ENCODE measurements around the gene YPEL3. TPM values are rescaled to one million over a fixed set of nuclear protein-coding genes. Genes with fewer than 3 reads are reported as not detected.
A peak's percentile ranks its signal among the peaks of the same experiment; 100 is the strongest.

Gene YPEL3
- total RNA-seq, 2 experiments from 2014 or later, result 99.4 to 106 TPM

GRCh38 chr16:30086291-30087140, 9.5 kb downstream of the YPEL3 start:
- no peaks in the 10 kb centered on the region for H3K27me3 Mint-ChIP-seq
- H3K4me1 Mint-ChIP-seq, result peaks cover 26% of the 10 kb centered on the region
- ChIA-PET POLR2A (interaction anchor here (1.3 to 1.7 kb wide), 2 partner anchors 10 to 21 kb away, joined by 3 to 7 read pairs; partner anchors contain the start of genes ALDOA and PPP4C), CTCF (interaction anchor here (1.1 kb wide), 1 partner anchor 19 kb away, joined by 3 read pairs; no protein-coding TSS in a partner anchor)
- no peak overlapping the region for H3K27ac Mint-ChIP-seq
- H3K36me3 Mint-ChIP-seq (ENCODE audit: low read depth), result peaks cover 34% of the 10 kb centered on the region
- no peak overlapping the region for H3K4me3 Mint-ChIP-seq
- DNase-seq, result no peak
- no peaks in the 10 kb centered on the region for H3K9me3 Mint-ChIP-seq

- no peak for DNase-seq
- ChIA-PET CTCF (no interaction called here), POLR2A (interaction anchor here (1.7 kb wide), 1 partner anchor 9 kb away, joined by 7 read pairs; the partner anchor contains the start of gene PPP4C)
- H3K27ac Mint-ChIP-seq, result no peak overlapping the region
- H3K9me3 Mint-ChIP-seq, result no peaks in the 10 kb centered on the region
- H3K27me3 Mint-ChIP-seq, result no peaks in the 10 kb centered on the region
- H3K4me1 Mint-ChIP-seq, result peaks cover 24% of the 10 kb centered on the region
- H3K4me3 Mint-ChIP-seq, result no peak overlapping the region
- H3K36me3 Mint-ChIP-seq (ENCODE audit: low read depth), result peaks cover 39% of the 10 kb centered on the region
These were observed 10.2 kb downstream of the YPEL3 start for GRCh38 chr16:30085820-30086219.

- no peaks in the 10 kb centered on the region for H3K9me3 Mint-ChIP-seq
- no peak for DNase-seq
- ChIA-PET POLR2A (no interaction called here), CTCF (no interaction called here)
- peaks cover 19% of the 10 kb centered on the region for H3K4me1 Mint-ChIP-seq
- H3K4me3 Mint-ChIP-seq, result no peak overlapping the region
- no peak overlapping the region for H3K27ac Mint-ChIP-seq
- peaks cover 41% of the 10 kb centered on the region for H3K36me3 Mint-ChIP-seq (ENCODE audit: low read depth)
- H3K27me3 Mint-ChIP-seq, result no peaks in the 10 kb centered on the region
These were observed 10.8 kb downstream of the YPEL3 start for GRCh38 chr16:30085247-30085646.

- ChIA-PET POLR2A (interaction anchor here (1.2 kb wide), 1 partner anchor 10 kb away, joined by 4 read pairs; no protein-coding TSS in a partner anchor), CTCF (no interaction called here)
- peaks cover 43% of the 10 kb centered on the region for H3K36me3 Mint-ChIP-seq (ENCODE audit: low read depth)
These were observed 11.2 kb downstream of the YPEL3 start for GRCh38 chr16:30084816-30085159.

GRCh38 chr16:30084096-30084815, 11.8 kb downstream of the YPEL3 start:
- POLR2A ChIA-PET, result interaction anchor here (1.2 kb wide), 1 partner anchor 10 kb away, joined by 4 read pairs; no protein-coding TSS in a partner anchor
- H3K4me1 Mint-ChIP-seq, result peaks cover 13% of the 10 kb centered on the region
- no peak overlapping the region for H3K4me3 Mint-ChIP-seq
- H3K9me3 Mint-ChIP-seq, result no peaks in the 10 kb centered on the region
- CTCF ChIA-PET, result no interaction called here
- H3K27ac Mint-ChIP-seq, result no peak overlapping the region
- no peaks in the 10 kb centered on the region for H3K27me3 Mint-ChIP-seq
- peaks cover 48% of the 10 kb centered on the region for H3K36me3 Mint-ChIP-seq (ENCODE audit: low read depth)
- no peak for DNase-seq

More at GRCh38 chr16:30084816-30085159, 11.2 kb downstream of the YPEL3 start:
- H3K4me3 Mint-ChIP-seq, result no peak overlapping the region
- H3K4me1 Mint-ChIP-seq, result peaks cover 15% of the 10 kb centered on the region
- H3K9me3 Mint-ChIP-seq, result no peaks in the 10 kb centered on the region
- no peak for DNase-seq
- no peak overlapping the region for H3K27ac Mint-ChIP-seq
- no peaks in the 10 kb centered on the region for H3K27me3 Mint-ChIP-seq

- no peak overlapping the region for H3K27ac Mint-ChIP-seq
- ChIA-PET CTCF (interaction anchor here (0.9 to 1.1 kb wide), 2 partner anchors 8 to 24 kb away, joined by 3 to 4 read pairs; partner anchors contain the start of gene TBX6), POLR2A (interaction anchor here (1.0 to 1.5 kb wide), 3 partner anchors 8 to 18 kb away, joined by 4 read pairs; partner anchors contain the start of genes ALDOA and TBX6)
- peaks cover 56% of the 10 kb centered on the region for H3K36me3 Mint-ChIP-seq (ENCODE audit: low read depth)
- no peaks in the 10 kb centered on the region for H3K9me3 Mint-ChIP-seq
- no peak overlapping the region for H3K4me3 Mint-ChIP-seq
- H3K4me1 Mint-ChIP-seq, result peaks cover 11% of the 10 kb centered on the region
- no peak for DNase-seq
- H3K27me3 Mint-ChIP-seq, result no peaks in the 10 kb centered on the region
These were observed 12.6 kb downstream of the YPEL3 start for GRCh38 chr16:30083216-30084055.

GRCh38 chr16:30082545-30083090, 13.4 kb downstream of the YPEL3 start:
- ChIA-PET CTCF (interaction anchor here (0.9 to 1.1 kb wide), 3 partner anchors 9 to 30 kb away, joined by 3 to 4 read pairs (median 3); partner anchors contain the start of gene TBX6), POLR2A (interaction anchor here (1.0 to 1.5 kb wide), 2 partner anchors 9 to 17 kb away, joined by 4 read pairs; partner anchors contain the start of genes ALDOA and TBX6)
- no peak overlapping the region for H3K4me3 Mint-ChIP-seq
- DNase-seq, result no peak
- no peaks in the 10 kb centered on the region for H3K27me3 Mint-ChIP-seq
- no peak overlapping the region for H3K27ac Mint-ChIP-seq
- peaks cover 63% of the 10 kb centered on the region for H3K36me3 Mint-ChIP-seq (ENCODE audit: low read depth)
- H3K4me1 Mint-ChIP-seq, result peaks cover 19% of the 10 kb centered on the region
- H3K9me3 Mint-ChIP-seq, result no peaks in the 10 kb centered on the region

GRCh38 chr16:30079480-30079879, 16.5 kb downstream of the YPEL3 start:
- Mint-ChIP-seq H3K4me1 (peaks cover 44% of the 10 kb centered on the region), H3K27me3 (no peaks in the 10 kb centered on the region), H3K27ac (no peak overlapping the region), H3K9me3 (no peaks in the 10 kb centered on the region), H3K36me3 (ENCODE audit: low read depth) (peaks cover 71% of the 10 kb centered on the region), H3K4me3 (no peak overlapping the region)
- ChIA-PET CTCF (interaction anchor here (6.8 kb wide), 1 partner anchor 12 kb away, joined by 58 read pairs; the partner anchor contains the start of gene TBX6), POLR2A (interaction anchor here (1.5 to 8.7 kb wide), 2 partner anchors 12 to 13 kb away, joined by 6 to 107 read pairs; partner anchors contain the start of genes ALDOA and TBX6)
- DNase-seq, result no peak

GRCh38 chr16:30078744-30079143, 17.3 kb downstream of the YPEL3 start:
- DNase-seq, result no peak
- peaks cover 66% of the 10 kb centered on the region for H3K36me3 Mint-ChIP-seq (ENCODE audit: low read depth)
- no peaks in the 10 kb centered on the region for H3K27me3 Mint-ChIP-seq
- no peak overlapping the region for H3K27ac Mint-ChIP-seq
- no peak overlapping the region for H3K4me3 Mint-ChIP-seq
- ChIA-PET CTCF (interaction anchor here (6.8 kb wide), 1 partner anchor 13 kb away, joined by 58 read pairs; the partner anchor contains the start of gene TBX6), POLR2A (interaction anchor here (1.6 to 8.7 kb wide), 3 partner anchors 13 to 106 kb away, joined by 4 to 107 read pairs (median 87); partner anchors contain the start of genes ALDOA and TBX6)
- no peaks in the 10 kb centered on the region for H3K9me3 Mint-ChIP-seq
- H3K4me1 Mint-ChIP-seq, result peaks cover 43% of the 10 kb centered on the region

GRCh38 chr16:30077656-30078055, 18.4 kb downstream of the YPEL3 start:
- no peaks in the 10 kb centered on the region for H3K27me3 Mint-ChIP-seq
- peak overlapping the region; percentile 97 for H3K4me3 Mint-ChIP-seq
- POLR2A ChIA-PET, result interaction anchor here (0.7 to 8.7 kb wide), 7 partner anchors 9 to 107 kb away, joined by 3 to 107 read pairs (median 5); partner anchors contain the start of genes ALDOA and TBX6
- CTCF ChIA-PET, result interaction anchor here (2.1 to 6.8 kb wide), 2 partner anchors 12 to 14 kb away, joined by 12 to 58 read pairs; partner anchors contain the start of genes ALDOA and TBX6
- H3K27ac Mint-ChIP-seq, result peak overlapping the region; percentile 60
- peaks cover 56% of the 10 kb centered on the region for H3K36me3 Mint-ChIP-seq (ENCODE audit: low read depth)
- peaks cover 44% of the 10 kb centered on the region for H3K4me1 Mint-ChIP-seq
- DNase-seq, result no peak
- H3K9me3 Mint-ChIP-seq, result no peaks in the 10 kb centered on the region

GRCh38 chr16:30076276-30076791, 19.7 kb downstream of the YPEL3 start:
- H3K36me3 Mint-ChIP-seq (ENCODE audit: low read depth), result peaks cover 57% of the 10 kb centered on the region
- DNase-seq, result no peak
- CTCF ChIA-PET, result interaction anchor here (0.8 to 6.8 kb wide), 6 partner anchors 10 to 44 kb away, joined by 3 to 58 read pairs (median 6); partner anchors contain the start of genes ALDOA and TBX6
- H3K27me3 Mint-ChIP-seq, result no peaks in the 10 kb centered on the region
- POLR2A ChIA-PET, result interaction anchor here (1.0 to 8.7 kb wide), 11 partner anchors 8 to 582 kb away, joined by 3 to 107 read pairs (median 7); partner anchors contain the start of genes ALDOA, CORO1A, FBRS and HIRIP3
- H3K4me1 Mint-ChIP-seq, result peaks cover 46% of the 10 kb centered on the region
- no peaks in the 10 kb centered on the region for H3K9me3 Mint-ChIP-seq
- peak overlapping the region; percentile 97 for H3K4me3 Mint-ChIP-seq
- H3K27ac Mint-ChIP-seq, result peak overlapping the region; percentile 66
